Breast epithelium (tissue), 4 donors: ENCODE results near the gene PPP1CC. TPM values are rescaled to one million over a fixed set of nuclear protein-coding genes. Genes with fewer than 3 reads are reported as not detected.

ENCODE experiments used
- DNase-seq, 2 donors: peaks; one replicate each; pipeline ENCODE4 v3.0.0-alpha.2; 2019; ENCODE audit warnings: low spot score in 2 of 2
- H3K27ac ChIP-seq, 2 donors: fragments of 200-600 bp; sonication (generic) in 1 of 2; one replicate each; pipeline ENCODE4 v1.5.1; 2016 to 2019; ENCODE audit warnings: mild to moderate bottlenecking in 1 of 2
- H3K27me3 ChIP-seq, 2 donors: fragments of 200-600 bp; sonication (generic) in 1 of 2; one replicate each; pipeline versions ENCODE4 v1.5.1 to v1.6.0; 2017 to 2019; ENCODE audit warnings: control low read depth in 1 of 2, mild to moderate bottlenecking in 1 of 2
- H3K36me3 ChIP-seq: fragments of 200-600 bp; one replicate; pipeline ENCODE4 v1.5.1; 2019
- H3K4me1 ChIP-seq, 2 donors: fragments of 200-600 bp; sonication (generic); one replicate each; pipeline ENCODE4 v1.5.1; 2016 to 2019; ENCODE audit warnings: control low read depth in 1 of 2
- H3K4me3 ChIP-seq, 3 donors: fragments of 200-600 bp; sonication (generic); 1 replicate in 2 of 3; 2 replicates in 1 of 3; pipeline ENCODE4 v1.5.1; 2016 to 2019; ENCODE audit warnings: mild to moderate bottlenecking in 3 of 3, moderate library complexity in 2 of 3
- H3K9me3 ChIP-seq, 2 donors: fragments of 200-600 bp; sonication (generic) in 1 of 2; one replicate each; pipeline ENCODE4 v1.5.1; 2016 to 2019; ENCODE audit warnings: control low read depth in 1 of 2
- POLR2A ChIP-seq: fragments of 450-650 bp; IDR thresholded peaks from one replicate; pipeline ENCODE4 v1.6.1; 2016; ENCODE audit warnings: antibody characterized with exemption, mild to moderate bottlenecking, moderate library complexity
- POLR2AphosphoS5 ChIP-seq, 3 donors: sonication (generic); formaldehyde crosslinking; IDR thresholded peaks; one replicate each; pipeline ENCODE4 v1.6.1; 2017; ENCODE audit warnings: antibody characterized with exemption in 3 of 3
- intact Hi-C: fragments of 100-400 bp; cut with DNase I; formaldehyde crosslinking; loops from one replicate; pipeline ENCODE4 v1.15.1; 2023; ENCODE audit warnings: low total_unique reads
- total RNA-seq, 3 donors: library from RNA; depleted of rRNA; stranded (reverse); fragments of >200 nt; gene quantifications; one replicate each; pipeline ENCODE4 v1.1.0, GENCODE V29; 2016
- TF ChIP-seq, protein P1 (sequence below), 3 donors: fragments of 450-650 bp; IDR thresholded peaks; one replicate each; pipeline ENCODE4 v1.5.1; 2016 to 2017; ENCODE audit warnings: antibody characterized with exemption in 3 of 3, mild to moderate bottlenecking in 3 of 3, moderate library complexity in 3 of 3

PPP1CC gene
- total RNA-seq, 3 donors from 2014 or later, result 97.7 to 135 (median 106) TPM

DNA sequence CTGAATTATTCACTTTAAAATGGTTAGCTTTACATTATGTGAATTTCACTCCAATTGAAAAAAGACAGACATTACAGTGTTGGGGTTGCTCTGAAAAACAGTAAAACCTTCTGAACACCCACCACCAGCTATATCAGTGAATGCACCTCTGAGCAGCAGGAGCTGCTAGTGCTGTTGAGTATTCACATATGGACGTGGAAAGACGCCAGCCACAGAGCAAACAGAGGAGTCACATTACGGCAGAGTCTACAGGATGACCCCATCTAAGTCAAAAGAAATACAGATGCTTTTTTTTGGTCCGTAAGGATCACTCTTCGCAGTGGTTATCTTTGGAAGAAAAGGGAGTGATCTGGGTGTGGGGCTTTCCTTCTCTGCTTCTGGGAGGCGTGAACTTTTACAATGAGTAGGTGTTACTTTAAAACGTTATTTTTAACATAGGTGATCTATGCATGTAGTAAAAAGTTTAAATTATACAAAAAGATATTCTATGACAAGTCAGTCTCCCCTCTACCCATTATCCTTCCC, 58.3 kb downstream of the PPP1CC start:
- H3K36me3 ChIP-seq, result no peaks in the 10 kb centered on the region
- H3K27me3 ChIP-seq, result no peaks in the 10 kb centered on the region
- no peak for DNase-seq
- H3K4me1 ChIP-seq, result peaks cover 0 to 5% of the 10 kb centered on the region in 2 donors
- TF ChIP-seq POLR2AphosphoS5 (IDR thresholded peaks at IDR 0.05) (no peak), POLR2A (no peak)
- TF ChIP-seq, protein P1, sequence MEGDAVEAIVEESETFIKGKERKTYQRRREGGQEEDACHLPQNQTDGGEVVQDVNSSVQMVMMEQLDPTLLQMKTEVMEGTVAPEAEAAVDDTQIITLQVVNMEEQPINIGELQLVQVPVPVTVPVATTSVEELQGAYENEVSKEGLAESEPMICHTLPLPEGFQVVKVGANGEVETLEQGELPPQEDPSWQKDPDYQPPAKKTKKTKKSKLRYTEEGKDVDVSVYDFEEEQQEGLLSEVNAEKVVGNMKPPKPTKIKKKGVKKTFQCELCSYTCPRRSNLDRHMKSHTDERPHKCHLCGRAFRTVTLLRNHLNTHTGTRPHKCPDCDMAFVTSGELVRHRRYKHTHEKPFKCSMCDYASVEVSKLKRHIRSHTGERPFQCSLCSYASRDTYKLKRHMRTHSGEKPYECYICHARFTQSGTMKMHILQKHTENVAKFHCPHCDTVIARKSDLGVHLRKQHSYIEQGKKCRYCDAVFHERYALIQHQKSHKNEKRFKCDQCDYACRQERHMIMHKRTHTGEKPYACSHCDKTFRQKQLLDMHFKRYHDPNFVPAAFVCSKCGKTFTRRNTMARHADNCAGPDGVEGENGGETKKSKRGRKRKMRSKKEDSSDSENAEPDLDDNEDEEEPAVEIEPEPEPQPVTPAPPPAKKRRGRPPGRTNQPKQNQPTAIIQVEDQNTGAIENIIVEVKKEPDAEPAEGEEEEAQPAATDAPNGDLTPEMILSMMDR (IDR thresholded peaks at IDR 0.05), result no peak
- H3K4me3 ChIP-seq, result no peak overlapping the region
- intact Hi-C loops, result no loop called here
- no peaks in the 10 kb centered on the region for H3K9me3 ChIP-seq
- H3K27ac ChIP-seq, result no peak overlapping the region

- Histone ChIP-seq H3K36me3 (no peaks in the 10 kb centered on the region), H3K27ac (no peak overlapping the region), H3K4me1 (peaks cover 0 to 5% of the 10 kb centered on the region in 2 donors), H3K9me3 (no peaks in the 10 kb centered on the region), H3K27me3 (no peaks in the 10 kb centered on the region), H3K4me3 (no peak overlapping the region)
- DNase-seq, result no peak
- intact Hi-C loops, result no loop called here
- TF ChIP-seq POLR2A (no peak), POLR2AphosphoS5 (IDR thresholded peaks at IDR 0.05) (no peak)
- TF ChIP-seq, protein P1 (IDR thresholded peaks at IDR 0.05), result no peak
Measured at GRCh38 chr12:110683888-110684287, 58.8 kb downstream of the PPP1CC start.

- Histone ChIP-seq H3K4me3 (no peak overlapping the region), H3K36me3 (no peaks in the 10 kb centered on the region), H3K4me1 (no peaks in the 10 kb centered on the region), H3K27ac (no peak overlapping the region), H3K9me3 (peaks cover 0 to 8% of the 10 kb centered on the region in 2 donors), H3K27me3 (no peaks in the 10 kb centered on the region)
- no peak for DNase-seq
- intact Hi-C loops, result no loop called here
- TF ChIP-seq, protein P1 (IDR thresholded peaks at IDR 0.05), result no peak
- no peak for TF ChIP-seq POLR2AphosphoS5 (IDR thresholded peaks at IDR 0.05)
- TF ChIP-seq POLR2A, result no peak
Measured at GRCh38 chr12:110680032-110680431, 62.7 kb downstream of the PPP1CC start.

DNA sequence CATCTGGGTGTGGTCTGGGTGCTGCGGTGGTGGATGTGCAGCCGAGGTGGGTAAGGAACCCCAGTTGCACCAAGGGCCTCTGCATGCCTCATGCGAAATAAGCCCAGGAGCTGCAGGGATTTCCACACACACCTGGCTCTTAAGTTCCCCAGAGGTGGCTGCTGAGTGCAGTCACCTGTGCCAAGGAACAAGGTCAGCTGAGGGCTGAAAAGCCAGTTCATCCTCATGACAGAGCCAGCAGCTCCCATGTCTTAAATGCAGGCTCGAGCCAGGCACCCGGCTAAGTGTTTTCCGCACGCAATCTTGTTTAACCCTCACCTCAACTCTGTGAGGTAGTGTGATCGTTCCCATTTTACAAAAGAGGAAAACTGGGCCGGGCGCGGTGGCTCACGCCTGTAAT, 63.5 kb downstream of the PPP1CC start:
- H3K4me3 ChIP-seq, result no peak overlapping the region
- no peak for DNase-seq
- H3K36me3 ChIP-seq, result no peaks in the 10 kb centered on the region
- H3K4me1 ChIP-seq, result no peaks in the 10 kb centered on the region
- intact Hi-C loops, result no loop called here
- no peak overlapping the region for H3K27ac ChIP-seq
- TF ChIP-seq POLR2AphosphoS5 (IDR thresholded peaks at IDR 0.05) (no peak), POLR2A (no peak)
- TF ChIP-seq, protein P1 (IDR thresholded peaks at IDR 0.05), result no peak
- H3K9me3 ChIP-seq, result peaks cover 0 to 8% of the 10 kb centered on the region in 2 donors
- H3K27me3 ChIP-seq, result no peaks in the 10 kb centered on the region

GRCh38 chr12:110677982-110678381, 64.7 kb downstream of the PPP1CC start:
- TF ChIP-seq, protein P1 (IDR thresholded peaks at IDR 0.05), result no peak
- TF ChIP-seq POLR2AphosphoS5 (IDR thresholded peaks at IDR 0.05) (no peak), POLR2A (no peak)
- Histone ChIP-seq H3K4me1 (no peaks in the 10 kb centered on the region), H3K9me3 (peaks cover 0 to 8% of the 10 kb centered on the region in 2 donors), H3K4me3 (no peak overlapping the region), H3K36me3 (no peaks in the 10 kb centered on the region), H3K27me3 (no peaks in the 10 kb centered on the region), H3K27ac (no peak overlapping the region)
- intact Hi-C loops, result no loop called here
- DNase-seq, result no peak
